Esophagus muscularis mucosa (tissue), 4 donors: ENCODE measurements around the gene CDKL4.
"Not testable (repeated sequence)": the region's sequence is repeated elsewhere in the genome, so short reads cannot be mapped to it uniquely, and the experiment has no call there.

Experiments used
- EP300 ChIP-seq: sonication (generic); formaldehyde crosslinking; IDR thresholded peaks from one replicate; pipeline ENCODE4 v1.6.1; 2017; ENCODE audit warnings: antibody characterized with exemption
- POLR2A ChIP-seq: fragments of 450-650 bp; IDR thresholded peaks from one replicate; pipeline ENCODE4 v1.6.1; 2017; ENCODE audit warnings: antibody characterized with exemption, moderate library complexity, mild to moderate bottlenecking, low read depth
- POLR2AphosphoS5 ChIP-seq, 2 donors: sonication (generic); formaldehyde crosslinking; IDR thresholded peaks; one replicate each; pipeline ENCODE4 v1.6.1; 2017; ENCODE audit warnings: antibody characterized with exemption in 2 of 2
- TF ChIP-seq, protein P1 (sequence below), 3 experiments: fragments of 200-600 bp in 2 of 3; fragments of 450-650 bp in 1 of 3; sonication (generic) in 2 of 3; IDR thresholded peaks; one replicate each; pipeline ENCODE4 v1.5.1; 2017 to 2019; ENCODE audit warnings: antibody characterized with exemption in 3 of 3, mild to moderate bottlenecking in 2 of 3, moderate library complexity in 1 of 3

DNA sequence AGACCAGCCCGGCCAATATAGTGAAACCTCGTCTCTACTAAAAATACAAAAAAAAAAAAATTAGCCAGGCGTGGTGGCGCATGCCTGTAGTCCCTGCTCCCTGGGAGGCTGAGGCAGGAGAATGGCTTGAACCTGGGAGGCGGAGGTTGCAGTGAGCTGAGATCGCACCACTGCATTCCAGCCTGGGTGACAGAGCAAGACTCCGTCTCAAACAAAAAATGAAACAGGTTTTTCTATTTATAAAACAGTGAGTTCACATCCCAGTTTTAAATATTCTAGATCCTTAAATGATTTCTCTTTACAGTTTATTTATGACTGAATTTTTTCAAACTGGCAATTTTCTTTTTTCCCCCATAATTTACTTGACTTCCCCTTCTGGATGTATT is 102.8 kb downstream of the CDKL4 start:
- TF ChIP-seq, protein P1, sequence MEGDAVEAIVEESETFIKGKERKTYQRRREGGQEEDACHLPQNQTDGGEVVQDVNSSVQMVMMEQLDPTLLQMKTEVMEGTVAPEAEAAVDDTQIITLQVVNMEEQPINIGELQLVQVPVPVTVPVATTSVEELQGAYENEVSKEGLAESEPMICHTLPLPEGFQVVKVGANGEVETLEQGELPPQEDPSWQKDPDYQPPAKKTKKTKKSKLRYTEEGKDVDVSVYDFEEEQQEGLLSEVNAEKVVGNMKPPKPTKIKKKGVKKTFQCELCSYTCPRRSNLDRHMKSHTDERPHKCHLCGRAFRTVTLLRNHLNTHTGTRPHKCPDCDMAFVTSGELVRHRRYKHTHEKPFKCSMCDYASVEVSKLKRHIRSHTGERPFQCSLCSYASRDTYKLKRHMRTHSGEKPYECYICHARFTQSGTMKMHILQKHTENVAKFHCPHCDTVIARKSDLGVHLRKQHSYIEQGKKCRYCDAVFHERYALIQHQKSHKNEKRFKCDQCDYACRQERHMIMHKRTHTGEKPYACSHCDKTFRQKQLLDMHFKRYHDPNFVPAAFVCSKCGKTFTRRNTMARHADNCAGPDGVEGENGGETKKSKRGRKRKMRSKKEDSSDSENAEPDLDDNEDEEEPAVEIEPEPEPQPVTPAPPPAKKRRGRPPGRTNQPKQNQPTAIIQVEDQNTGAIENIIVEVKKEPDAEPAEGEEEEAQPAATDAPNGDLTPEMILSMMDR (IDR thresholded peaks at IDR 0.05) = not testable (repeated sequence)
- TF ChIP-seq POLR2AphosphoS5 (IDR thresholded peaks at IDR 0.05); POLR2A; EP300: not testable (repeated sequence)
